Measurements from ENCODE around the gene ATP7B.

GRCh38 chr13:52022356-52022755 lies 11.1 kb upstream of the ATP7B start:
- no peak for TF ChIP-seq TCF12 (IDR thresholded peaks at IDR 0.05; ENCODE audit: low read depth)
- TF ChIP-seq TAF1 (IDR thresholded peaks at IDR 0.05; ENCODE audit: low read depth): no peak
- no peak for TF ChIP-seq REST (IDR thresholded peaks at IDR 0.05; ENCODE audit: low read depth)
- TF ChIP-seq RAD21 (IDR thresholded peaks at IDR 0.05; ENCODE audit: low read depth): no peak
- no peak for TF ChIP-seq MAX (IDR thresholded peaks at IDR 0.05)
- no peak for TF ChIP-seq YY1 (IDR thresholded peaks at IDR 0.05; ENCODE audit: low read depth)
- no peak for TF ChIP-seq CEBPB (IDR thresholded peaks at IDR 0.05)
- TF ChIP-seq EP300 (IDR thresholded peaks at IDR 0.05; ENCODE audit: borderline replicate concordance): no peak
- no peak for TF ChIP-seq USF1 (IDR thresholded peaks at IDR 0.05)
- no peak for TF ChIP-seq CREB1 (IDR thresholded peaks at IDR 0.05; ENCODE audit: low read depth)
- TF ChIP-seq TEAD4 (IDR thresholded peaks at IDR 0.05): no peak
- TF ChIP-seq EGR1 (IDR thresholded peaks at IDR 0.05): no peak
